Measurements from ENCODE around the gene IGLL1. TPM values are rescaled to one million over a fixed set of nuclear protein-coding genes. Genes with fewer than 3 reads are reported as not detected.
"Not testable (repeated sequence)": the region's sequence is repeated elsewhere in the genome, so short reads cannot be mapped to it uniquely, and the experiment has no call there.

Gene IGLL1
- not detected for total RNA-seq

DNA sequence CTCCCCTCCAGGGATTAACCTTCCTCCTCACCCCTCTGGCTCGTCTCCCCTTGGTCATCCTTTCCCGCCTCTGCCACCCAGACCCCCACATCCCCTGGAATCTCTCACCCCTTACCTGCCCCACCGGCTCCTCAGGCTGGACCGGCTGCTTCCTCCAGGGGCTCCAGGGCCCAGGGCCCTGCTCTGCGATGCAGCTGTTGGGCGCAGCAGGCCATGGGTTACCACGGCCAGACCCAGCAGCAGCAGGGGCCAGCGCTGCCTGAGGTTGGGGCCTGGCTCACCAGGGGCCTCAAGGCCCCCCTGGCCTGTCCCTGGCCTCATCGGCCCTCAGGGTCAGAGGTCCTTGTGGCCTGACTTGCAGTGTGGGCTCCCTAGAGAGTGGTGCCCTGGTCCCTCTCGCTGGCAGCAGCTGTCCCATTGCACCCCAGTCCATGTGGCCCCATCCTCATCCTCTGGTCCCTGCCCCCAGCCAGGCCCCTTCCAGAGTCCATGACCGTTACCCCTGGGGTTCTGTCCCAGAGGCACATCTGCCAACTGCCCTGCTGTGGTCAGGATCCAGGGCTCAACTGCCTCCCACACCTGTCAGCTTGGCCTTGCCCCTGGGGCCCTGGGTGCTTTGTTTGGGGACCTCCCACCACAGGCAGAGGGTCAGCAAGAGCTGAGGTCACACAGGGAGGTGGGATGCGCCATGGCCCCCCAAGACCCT is at the start of gene IGLL1:
TSS of gene IGLL1 (minus strand) at position 421 of the 706 bp plus-strand sequence. CDS start at position 321, 100 bp downstream.
- Mint-ChIP-seq H3K9me3 (no peaks in the 10 kb centered on the region), H3K27ac (no peak within 1 kb of the TSS), H3K4me1 (ENCODE audit: low read depth) (no peaks in the 10 kb centered on the region), H3K27me3 (ENCODE audit: low read depth) (peaks cover 33% of the 10 kb centered on the region), H3K36me3 (ENCODE audit: low read depth) (no peaks in the 10 kb centered on the region), H3K4me3 (no peak within 1 kb of the TSS)
- intact Hi-C loops (cut with micrococcal nuclease), result no loop called here
- no peak for DNase-seq
- CTCF ChIA-PET, result interaction anchor here (1.2 kb wide), 1 partner anchor 11 kb away, joined by 3 read pairs; no protein-coding TSS in a partner anchor

DNA sequence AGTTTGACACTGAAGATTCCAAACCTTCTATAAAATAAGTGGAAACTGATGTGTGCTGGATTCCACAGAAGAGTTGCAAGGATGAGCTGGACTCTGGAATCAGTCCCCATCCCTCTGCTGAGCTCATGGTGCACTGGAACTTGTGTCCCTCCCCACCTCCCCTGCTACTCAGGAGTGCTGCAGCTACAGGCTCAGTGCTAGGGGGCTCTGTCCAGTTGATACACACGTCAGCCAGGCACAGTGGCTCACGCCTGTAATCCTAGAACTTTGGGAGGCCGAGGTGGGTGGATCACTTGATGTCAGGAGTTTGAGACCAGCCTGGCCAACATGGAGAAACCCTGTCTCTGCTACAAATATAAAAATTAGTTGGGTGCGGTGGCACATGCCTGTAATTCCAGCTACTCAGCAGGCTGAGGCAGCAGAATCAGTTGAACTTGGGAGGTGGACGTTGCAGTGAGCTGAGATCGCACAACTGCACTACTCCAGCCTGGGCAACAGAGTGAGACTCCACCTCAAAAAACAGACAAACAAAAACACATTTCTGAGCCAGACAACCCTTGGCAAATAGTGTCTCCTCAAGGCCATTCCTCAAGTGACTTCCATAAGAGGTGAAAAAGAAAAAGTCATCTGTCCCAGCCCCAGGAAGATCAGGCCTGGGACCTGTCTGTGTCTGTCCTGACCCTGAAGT is 48.1 kb upstream of the IGLL1 start:
- intact Hi-C loops (cut with micrococcal nuclease), result loop anchor here (5.0 kb wide), 1 partner anchor 219 kb away; no protein-coding TSS in a partner anchor
- H3K27me3 Mint-ChIP-seq (ENCODE audit: low read depth); H3K27ac Mint-ChIP-seq; H3K9me3 Mint-ChIP-seq; H3K4me1 Mint-ChIP-seq (ENCODE audit: low read depth); H3K36me3 Mint-ChIP-seq (ENCODE audit: low read depth); DNase-seq; H3K4me3 Mint-ChIP-seq: not testable (repeated sequence)
- CTCF ChIA-PET, result interaction anchor here (0.7 to 1.7 kb wide), 5 partner anchors 68 to 218 kb away, joined by 3 to 6 read pairs (median 3); no protein-coding TSS in a partner anchor

DNA sequence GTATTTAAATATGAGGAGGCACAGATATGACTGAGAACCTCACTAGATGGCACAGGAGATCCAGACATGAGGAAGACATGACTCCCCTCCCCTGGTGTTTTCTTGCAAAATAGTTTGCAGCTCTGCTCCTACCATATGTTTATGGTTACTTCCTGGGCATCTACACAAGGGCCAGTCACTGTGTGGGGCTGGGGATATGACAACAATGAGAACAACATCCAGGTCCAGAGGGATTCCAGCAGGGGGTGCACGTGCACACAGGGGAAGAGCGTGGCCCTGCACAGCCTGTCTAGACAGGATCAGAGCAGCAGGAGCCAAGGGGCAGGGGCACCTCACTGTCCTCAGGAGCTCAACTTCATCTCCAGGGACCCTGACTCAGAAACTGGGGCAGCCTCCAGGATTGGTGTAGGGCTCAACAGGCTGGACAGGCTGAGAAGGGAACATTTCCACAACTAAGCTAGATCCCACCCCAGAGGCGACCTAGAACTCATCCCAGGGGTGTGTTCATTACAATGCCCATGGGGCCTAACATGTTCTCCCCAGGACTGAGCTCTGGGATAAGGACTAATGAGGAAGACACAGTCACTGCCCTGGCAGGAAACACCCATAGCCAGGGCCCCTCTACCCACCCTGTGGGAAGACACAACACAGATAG is 47.4 kb upstream of the IGLL1 start:
- H3K27me3 Mint-ChIP-seq (ENCODE audit: low read depth); H3K27ac Mint-ChIP-seq; H3K4me1 Mint-ChIP-seq (ENCODE audit: low read depth); H3K4me3 Mint-ChIP-seq; H3K9me3 Mint-ChIP-seq; H3K36me3 Mint-ChIP-seq (ENCODE audit: low read depth): not testable (repeated sequence)
- DNase-seq, result peak; percentile 82
- intact Hi-C loops (cut with micrococcal nuclease), result loop anchor here (1.0 to 5.0 kb wide), 2 partner anchors 139 to 220 kb away; no protein-coding TSS in a partner anchor
- CTCF ChIA-PET, result interaction anchor here (0.5 to 1.7 kb wide), 7 partner anchors 69 to 221 kb away, joined by 3 to 6 read pairs (median 3); no protein-coding TSS in a partner anchor

DNA sequence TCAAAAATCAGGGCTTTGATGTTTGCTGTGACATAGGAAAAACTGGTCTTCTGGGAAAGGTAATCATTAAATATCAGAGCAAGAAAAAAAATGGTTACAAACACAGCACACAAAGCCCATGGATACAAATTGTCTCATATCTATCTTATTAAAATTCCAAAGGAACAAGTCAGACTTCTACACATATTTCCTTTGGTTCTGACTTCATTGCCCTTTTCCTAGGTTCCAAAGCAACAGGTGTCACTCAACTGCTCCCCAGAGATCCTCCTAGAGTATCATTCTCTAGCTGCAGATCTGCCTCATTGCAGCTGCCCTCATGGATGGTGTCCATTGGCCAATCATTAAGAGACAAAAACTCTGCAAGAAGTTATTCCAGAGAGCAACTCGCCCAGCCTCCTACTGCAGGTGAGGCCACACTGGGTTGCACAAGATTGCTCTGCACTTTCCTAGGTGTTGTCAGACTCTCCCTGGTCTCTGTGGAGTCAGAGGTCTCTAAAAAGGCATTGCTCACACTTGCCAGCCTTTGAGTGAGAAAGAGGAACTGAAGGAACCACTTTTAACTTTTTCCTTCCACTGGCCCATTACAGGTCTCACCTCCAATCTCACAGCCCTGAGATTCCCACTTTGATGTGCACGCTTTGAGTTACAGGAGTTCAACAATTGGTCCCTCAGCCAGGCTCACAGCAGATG is 46.3 kb upstream of the IGLL1 start:
- CTCF ChIA-PET, result interaction anchor here (1.1 kb wide), 1 partner anchor 222 kb away, joined by 3 read pairs; no protein-coding TSS in a partner anchor

DNA sequence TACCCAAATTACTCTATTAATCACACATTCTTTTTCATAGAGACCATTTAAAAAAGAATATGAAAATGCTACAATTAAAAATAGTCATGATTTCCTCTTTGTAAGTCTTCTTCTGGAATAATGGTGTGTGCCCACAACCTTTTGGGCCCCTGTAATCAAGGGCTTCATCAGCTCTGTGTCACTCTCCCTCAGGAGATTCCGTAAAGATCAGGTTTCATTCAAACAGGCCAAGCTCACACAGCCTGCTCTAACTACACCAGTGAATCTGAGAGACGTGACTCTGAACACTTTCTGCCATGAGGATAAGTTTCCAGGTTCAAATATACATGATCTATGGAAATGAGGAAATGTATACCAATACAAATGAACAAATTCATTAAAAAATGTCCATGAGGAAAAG is 42.5 kb upstream of the IGLL1 start:
- no peak for DNase-seq
- intact Hi-C loops (cut with micrococcal nuclease), result no loop called here
- Mint-ChIP-seq H3K36me3 (ENCODE audit: low read depth) (no peaks in the 10 kb centered on the region), H3K9me3 (no peaks in the 10 kb centered on the region), H3K27me3 (ENCODE audit: low read depth) (no peaks in the 10 kb centered on the region), H3K4me1 (ENCODE audit: low read depth) (no peaks in the 10 kb centered on the region), H3K27ac (no peak overlapping the region), H3K4me3 (no peak overlapping the region)
- CTCF ChIA-PET, result no interaction called here

More for the DNA sequence above, 46.3 kb upstream of the IGLL1 start:
- Mint-ChIP-seq H3K27me3 (ENCODE audit: low read depth) (no peaks in the 10 kb centered on the region), H3K9me3 (no peaks in the 10 kb centered on the region), H3K4me3 (no peak overlapping the region), H3K4me1 (ENCODE audit: low read depth) (no peaks in the 10 kb centered on the region), H3K27ac (no peak overlapping the region), H3K36me3 (ENCODE audit: low read depth) (no peaks in the 10 kb centered on the region)
- intact Hi-C loops (cut with micrococcal nuclease), result loop anchor here (5.0 kb wide), 1 partner anchor 221 kb away; no protein-coding TSS in a partner anchor
- no peak for DNase-seq

DNA sequence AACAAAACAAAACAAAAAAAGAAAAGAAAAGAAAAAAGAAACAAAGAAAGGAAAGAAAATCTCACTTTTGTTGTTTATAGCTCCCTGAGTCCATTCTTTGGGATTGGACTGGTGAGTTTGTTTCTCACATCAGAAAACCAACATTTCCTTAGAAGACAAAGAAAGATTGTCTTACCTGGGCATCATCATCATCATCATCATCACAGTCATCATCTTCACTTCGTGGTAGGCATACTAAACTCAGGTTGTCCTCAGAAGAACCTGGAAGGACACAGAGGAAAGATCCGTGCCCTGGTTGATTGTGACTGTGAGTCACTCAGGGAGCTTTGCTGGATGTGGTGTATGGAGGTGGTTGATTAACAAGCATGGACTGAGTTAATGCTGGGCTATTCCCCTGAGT is 41.8 kb upstream of the IGLL1 start:
- CTCF ChIA-PET; H3K27me3 Mint-ChIP-seq (ENCODE audit: low read depth); H3K4me3 Mint-ChIP-seq; H3K9me3 Mint-ChIP-seq; H3K4me1 Mint-ChIP-seq (ENCODE audit: low read depth); DNase-seq; intact Hi-C loops (cut with micrococcal nuclease); H3K27ac Mint-ChIP-seq; H3K36me3 Mint-ChIP-seq (ENCODE audit: low read depth): not testable (repeated sequence)

DNA sequence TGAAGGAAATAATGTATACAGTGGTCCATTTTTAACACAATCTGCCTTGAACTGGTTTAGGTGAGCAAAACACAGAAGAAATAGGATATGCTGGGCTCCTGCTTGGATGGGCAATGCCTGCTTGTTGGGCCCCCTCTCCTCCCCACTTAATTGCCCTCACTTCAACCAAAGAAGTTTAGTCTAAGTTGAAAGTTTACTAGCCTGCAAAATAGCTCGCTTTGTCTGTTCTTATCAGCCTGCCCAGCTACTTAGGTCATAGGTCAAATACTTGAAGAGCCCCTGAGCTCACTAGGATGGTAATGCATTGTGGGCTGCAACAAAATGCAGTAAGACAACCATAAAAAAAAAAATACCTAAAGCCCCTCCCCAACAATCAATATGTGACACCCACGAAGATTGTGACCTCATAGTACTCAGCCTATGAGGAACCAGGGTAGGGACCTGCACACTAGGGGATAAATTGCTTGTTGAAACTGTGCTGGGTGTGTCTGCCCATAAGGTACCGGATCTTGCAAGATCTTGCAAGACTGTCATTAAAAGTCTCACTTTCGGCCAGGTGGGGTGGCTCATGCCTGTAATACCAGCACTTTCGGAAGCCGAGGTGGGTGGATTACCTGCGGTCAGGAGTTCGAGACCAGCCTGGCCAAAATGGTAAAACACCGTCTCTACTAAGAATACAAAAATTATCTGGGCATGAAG is 41.1 kb upstream of the IGLL1 start:
- Mint-ChIP-seq H3K9me3 (no peaks in the 10 kb centered on the region), H3K4me1 (ENCODE audit: low read depth) (no peaks in the 10 kb centered on the region), H3K4me3 (no peak overlapping the region), H3K27ac (no peak overlapping the region), H3K27me3 (ENCODE audit: low read depth) (no peaks in the 10 kb centered on the region), H3K36me3 (ENCODE audit: low read depth) (no peaks in the 10 kb centered on the region)
- intact Hi-C loops (cut with micrococcal nuclease), result no loop called here
- no peak for DNase-seq
- CTCF ChIA-PET, result no interaction called here

DNA sequence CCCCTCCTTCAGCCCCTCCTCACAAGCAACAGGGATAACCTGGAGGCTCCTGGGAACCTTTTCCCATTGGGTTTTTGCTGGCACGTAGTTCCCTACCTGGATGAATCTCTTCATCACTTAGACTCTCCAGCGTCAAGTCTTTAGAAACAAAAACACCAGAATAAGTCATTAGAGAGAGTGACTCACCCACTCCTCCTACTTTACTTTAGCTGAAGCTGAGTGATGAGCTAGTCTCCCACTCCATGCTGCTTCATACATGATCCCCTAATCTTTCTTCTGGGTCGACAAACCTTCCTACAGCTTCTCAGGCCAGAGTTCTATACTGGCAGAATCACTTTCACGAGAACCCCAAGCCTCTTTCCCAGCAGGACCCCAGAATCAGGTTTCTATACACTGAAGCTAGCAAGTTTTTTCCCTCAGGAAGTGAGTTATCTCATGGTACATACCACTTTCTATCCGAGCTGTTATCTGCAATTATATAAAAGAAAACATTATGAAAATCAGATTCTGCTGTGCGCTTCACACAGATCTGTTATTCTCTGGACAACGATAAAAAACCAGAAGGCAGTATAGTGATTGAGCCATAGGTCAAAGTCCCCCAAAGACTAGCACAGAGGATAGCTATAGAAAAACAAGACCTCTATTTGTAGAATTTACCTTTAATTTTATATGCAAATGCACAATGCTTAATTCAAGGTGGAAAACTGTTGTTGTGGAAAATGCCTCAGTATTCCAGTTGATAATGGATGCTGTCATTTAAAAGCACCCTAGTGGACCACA is 33.3 kb upstream of the IGLL1 start:
- Mint-ChIP-seq H3K9me3 (no peaks in the 10 kb centered on the region), H3K27me3 (ENCODE audit: low read depth) (no peaks in the 10 kb centered on the region), H3K4me3 (no peak overlapping the region), H3K27ac (no peak overlapping the region), H3K36me3 (ENCODE audit: low read depth) (no peaks in the 10 kb centered on the region), H3K4me1 (ENCODE audit: low read depth) (no peaks in the 10 kb centered on the region)
- no peak for DNase-seq
- intact Hi-C loops (cut with micrococcal nuclease), result no loop called here
- CTCF ChIA-PET, result interaction anchor here (0.9 kb wide), 1 partner anchor 22 kb away, joined by 4 read pairs; no protein-coding TSS in a partner anchor

DNA sequence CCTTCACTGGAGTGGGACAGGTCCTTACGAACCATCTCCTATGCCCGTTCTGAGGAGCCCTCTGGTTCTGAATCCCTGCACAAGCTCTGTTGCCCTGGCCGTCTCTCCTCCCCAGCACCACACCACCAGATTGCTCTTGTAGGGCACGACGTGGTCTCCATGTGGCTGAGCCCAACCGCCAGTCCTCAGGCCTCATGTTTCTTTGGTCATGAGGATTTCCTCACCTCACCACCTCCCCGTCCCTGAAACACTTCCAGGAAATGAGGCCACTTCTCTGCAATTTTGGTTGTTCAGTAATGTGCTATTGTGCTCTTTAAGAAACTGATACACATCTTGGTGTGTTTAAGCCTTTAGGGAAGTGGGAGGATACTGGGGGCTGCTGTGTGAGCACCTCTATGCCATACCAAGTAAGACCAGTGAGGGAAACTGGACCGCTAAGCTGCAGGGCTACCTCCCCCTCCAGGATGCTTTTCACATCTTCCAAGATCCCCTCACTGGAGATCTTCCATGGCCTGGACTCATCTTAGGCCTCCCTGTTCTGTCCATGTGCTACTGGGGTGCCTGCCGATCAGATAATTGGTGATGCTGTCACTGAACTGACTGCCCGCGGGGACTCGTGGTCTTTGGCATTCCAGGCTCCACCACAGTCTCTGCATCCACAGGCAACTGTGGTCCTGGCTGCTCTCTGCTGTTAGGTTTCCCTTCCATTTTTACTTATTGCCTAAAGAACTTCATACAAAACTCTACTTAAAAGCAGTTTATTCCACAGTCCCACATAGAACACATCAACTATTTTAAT is 30.1 kb upstream of the IGLL1 start:
- no peaks in the 10 kb centered on the region for H3K4me1 Mint-ChIP-seq (ENCODE audit: low read depth)
- H3K27me3 Mint-ChIP-seq (ENCODE audit: low read depth), result no peaks in the 10 kb centered on the region
- H3K9me3 Mint-ChIP-seq, result no peaks in the 10 kb centered on the region
- CTCF ChIA-PET, result interaction anchor here (0.6 to 1.2 kb wide), 2 partner anchors 19 to 20 kb away, joined by 3 read pairs; no protein-coding TSS in a partner anchor
- DNase-seq, result no peak
- intact Hi-C loops (cut with micrococcal nuclease), result no loop called here
- no peak overlapping the region for H3K27ac Mint-ChIP-seq
- no peak overlapping the region for H3K4me3 Mint-ChIP-seq
- H3K36me3 Mint-ChIP-seq (ENCODE audit: low read depth), result no peaks in the 10 kb centered on the region

DNA sequence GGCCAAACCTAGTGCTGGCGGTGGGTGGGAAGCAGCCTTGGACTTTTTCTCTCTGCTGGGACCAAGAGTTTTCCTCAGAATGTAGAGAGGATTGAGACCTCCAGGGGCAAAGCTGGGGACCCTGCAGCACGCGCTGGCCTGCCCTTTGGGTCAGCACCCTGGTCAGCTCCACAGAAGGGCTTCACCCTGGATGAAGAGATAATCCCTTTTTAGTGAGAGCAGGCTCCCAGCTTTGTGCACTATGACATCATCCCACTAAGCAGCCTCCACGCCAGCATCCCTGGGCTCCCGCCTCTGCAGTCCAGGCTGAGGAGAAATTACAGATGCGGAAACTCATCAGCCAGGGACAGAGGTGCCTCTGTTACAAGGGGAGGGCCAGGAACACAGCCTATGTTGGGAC is 28.5 kb upstream of the IGLL1 start:
- Mint-ChIP-seq H3K4me3 (no peak overlapping the region), H3K4me1 (ENCODE audit: low read depth) (no peaks in the 10 kb centered on the region)

More for the DNA sequence above, 28.5 kb upstream of the IGLL1 start:
- no peaks in the 10 kb centered on the region for H3K9me3 Mint-ChIP-seq
- no peaks in the 10 kb centered on the region for H3K27me3 Mint-ChIP-seq (ENCODE audit: low read depth)
- H3K36me3 Mint-ChIP-seq (ENCODE audit: low read depth), result no peaks in the 10 kb centered on the region
- intact Hi-C loops (cut with micrococcal nuclease), result no loop called here
- DNase-seq, result no peak
- no peak overlapping the region for H3K27ac Mint-ChIP-seq
- CTCF ChIA-PET, result no interaction called here
